HEK293T (cell line): ENCODE measurements around the gene CCDC33.

Source experiments
- CTCF ChIA-PET: fragments of 350-600 bp; formaldehyde crosslinking; extraction: SDS; loops from one replicate; lab custom pipeline; 2021; ENCODE audit warnings: antibody characterized with exemption, inconsistent platforms; lab: Yijun Ruan, JAX
- POLR2A ChIA-PET: fragments of 350-600 bp; formaldehyde crosslinking; extraction: SDS; loops from one replicate; lab custom pipeline; 2020; ENCODE audit warnings: antibody characterized with exemption, inconsistent platforms; lab: Yijun Ruan, JAX
- DNase-seq: peaks from one replicate; pipeline ENCODE4 v3.0.0; 2012; ENCODE audit warnings: mixed read lengths; ENCODE audit errors: extremely low spot score
- ARNT ChIP-seq: fragments of 450-650 bp; IDR thresholded peaks from 2 replicates; pipeline ENCODE4 v1.6.1; 2017; ENCODE audit warnings: mild to moderate bottlenecking
- BHLHE40 ChIP-seq: fragments of 450-650 bp; IDR thresholded peaks from 2 replicates; pipeline ENCODE4 v1.6.1; 2016; ENCODE audit warnings: mild to moderate bottlenecking, moderate library complexity, borderline replicate concordance
- CTBP1 ChIP-seq: fragments of 450-650 bp; IDR thresholded peaks from 2 replicates; pipeline ENCODE4 v1.6.1; 2016; ENCODE audit warnings: borderline replicate concordance
- ELF4 ChIP-seq: fragments of 450-650 bp; IDR thresholded peaks from 2 replicates; pipeline ENCODE4 v1.6.1; 2017; ENCODE audit warnings: antibody characterized with exemption
- FOXA1 ChIP-seq: fragments of 450-650 bp; IDR thresholded peaks from 2 replicates; pipeline ENCODE4 v1.6.1; 2016; ENCODE audit warnings: mild to moderate bottlenecking
- FOXK2 ChIP-seq: fragments of 450-650 bp; IDR thresholded peaks from 2 replicates; pipeline ENCODE4 v1.6.1; 2016; ENCODE audit warnings: mild to moderate bottlenecking
- FOXM1 ChIP-seq: fragments of 450-650 bp; IDR thresholded peaks from 2 replicates; pipeline ENCODE4 v1.6.1; 2017; ENCODE audit warnings: mild to moderate bottlenecking, borderline replicate concordance
- HDGF ChIP-seq: fragments of 450-650 bp; IDR thresholded peaks from 2 replicates; pipeline ENCODE4 v1.6.1; 2017; ENCODE audit warnings: antibody characterized with exemption, borderline replicate concordance
- L3MBTL2 ChIP-seq: fragments of 450-650 bp; conservative IDR thresholded peaks from 2 replicates; pipeline ENCODE4 v1.6.1; 2016; ENCODE audit warnings: mild to moderate bottlenecking
- LEF1 ChIP-seq: fragments of 450-650 bp; IDR thresholded peaks from 2 replicates; pipeline ENCODE4 v1.6.1; 2017; ENCODE audit warnings: mild to moderate bottlenecking, borderline replicate concordance
- NFRKB ChIP-seq: fragments of 450-650 bp; IDR thresholded peaks from 2 replicates; pipeline ENCODE4 v1.6.1; 2016; ENCODE audit warnings: mild to moderate bottlenecking, moderate library complexity
- PKNOX1 ChIP-seq: fragments of 450-650 bp; IDR thresholded peaks from 2 replicates; pipeline ENCODE4 v1.6.1; 2016
- SP1 ChIP-seq: fragments of 450-650 bp; IDR thresholded peaks from 2 replicates; pipeline ENCODE4 v1.6.1; 2017
- SUZ12 ChIP-seq: fragments of 450-650 bp; IDR thresholded peaks from 2 replicates; pipeline ENCODE4 v1.6.1; 2016; ENCODE audit warnings: mild to moderate bottlenecking
- TARDBP ChIP-seq: fragments of 450-650 bp; IDR thresholded peaks from 2 replicates; pipeline ENCODE4 v1.6.1; 2016
- ZNF384 ChIP-seq: fragments of 450-650 bp; IDR thresholded peaks from 2 replicates; pipeline ENCODE4 v1.6.1; 2016

Gene CCDC33

GRCh38 chr15:74231475-74231874 is 4.7 kb upstream of the CCDC33 start:
- ChIA-PET POLR2A (interaction anchor here (0.8 kb wide), 1 partner anchor 11 kb away, joined by 3 read pairs; no protein-coding TSS in a partner anchor), CTCF (interaction anchor here (1.4 kb wide), 1 partner anchor 65 kb away, joined by 3 read pairs; no protein-coding TSS in a partner anchor)
- no peak for DNase-seq
- TF ChIP-seq NFRKB (no peak), TARDBP (no peak), HDGF (no peak), SUZ12 (no peak), FOXA1 (no peak)

GRCh38 chr15:74233373-74233772 is 2.8 kb upstream of the CCDC33 start:
- ChIA-PET CTCF (interaction anchor here (1.0 to 1.4 kb wide), 2 partner anchors 30 to 74 kb away, joined by 3 to 5 read pairs; partner anchors contain the start of gene STRA6), POLR2A (no interaction called here)
- no peak for TF ChIP-seq FOXA1
- TF ChIP-seq L3MBTL2: no peak
- no peak for TF ChIP-seq SP1
- no peak for TF ChIP-seq FOXK2
- TF ChIP-seq LEF1: no peak
- no peak for TF ChIP-seq TARDBP
- no peak for TF ChIP-seq NFRKB
- no peak for TF ChIP-seq BHLHE40
- TF ChIP-seq HDGF: no peak
- TF ChIP-seq ZNF384: no peak
- no peak for TF ChIP-seq SUZ12
- TF ChIP-seq CTBP1: no peak
- TF ChIP-seq ARNT: no peak
- no peak for TF ChIP-seq ELF4
- no peak for TF ChIP-seq PKNOX1
- no peak for TF ChIP-seq FOXM1
- no peak for DNase-seq

GRCh38 chr15:74233851-74234597 is 2.1 kb upstream of the CCDC33 start:
- no peak for DNase-seq
- ChIA-PET POLR2A (no interaction called here), CTCF (interaction anchor here (1.0 to 1.4 kb wide), 2 partner anchors 31 to 73 kb away, joined by 3 to 5 read pairs; partner anchors contain the start of gene STRA6)
- TF ChIP-seq BHLHE40 (no peak), PKNOX1 (no peak), FOXA1 (no peak), L3MBTL2 (no peak), CTBP1 (no peak), ZNF384 (no peak), NFRKB (no peak), FOXM1 (no peak), SP1 (no peak), HDGF (no peak), SUZ12 (no peak), ARNT (no peak), TARDBP (no peak)

DNA sequence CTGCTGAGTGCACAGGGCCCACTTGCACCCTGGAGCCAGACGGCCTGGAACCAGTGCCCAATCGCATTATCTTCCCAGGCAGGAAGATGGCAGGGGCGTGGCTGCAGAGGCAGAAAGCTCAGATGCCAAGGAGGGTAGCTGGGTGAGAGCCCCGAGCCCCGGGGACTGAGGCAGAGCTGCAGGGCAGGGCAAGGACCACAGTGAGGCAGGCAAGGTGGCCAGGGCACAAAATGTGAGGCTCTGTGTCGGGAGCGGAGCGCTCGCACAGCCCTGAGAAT is 1.6 kb upstream of the CCDC33 start:
- CTCF ChIA-PET: interaction anchor here (1.4 kb wide), 1 partner anchor 73 kb away, joined by 5 read pairs; no protein-coding TSS in a partner anchor
- no peak for TF ChIP-seq SUZ12
- TF ChIP-seq ELF4: no peak
- no peak for TF ChIP-seq SP1
- no peak for TF ChIP-seq ARNT
- no peak for TF ChIP-seq ZNF384
- TF ChIP-seq PKNOX1: no peak
- no peak for TF ChIP-seq HDGF
- no peak for TF ChIP-seq FOXM1
- TF ChIP-seq FOXK2: no peak
- TF ChIP-seq LEF1: no peak
- TF ChIP-seq FOXA1: no peak
- TF ChIP-seq CTBP1: no peak
- no peak for TF ChIP-seq NFRKB
- no peak for TF ChIP-seq TARDBP
- no peak for TF ChIP-seq L3MBTL2
- TF ChIP-seq BHLHE40: no peak
- DNase-seq: no peak
- POLR2A ChIA-PET: no interaction called here

DNA sequence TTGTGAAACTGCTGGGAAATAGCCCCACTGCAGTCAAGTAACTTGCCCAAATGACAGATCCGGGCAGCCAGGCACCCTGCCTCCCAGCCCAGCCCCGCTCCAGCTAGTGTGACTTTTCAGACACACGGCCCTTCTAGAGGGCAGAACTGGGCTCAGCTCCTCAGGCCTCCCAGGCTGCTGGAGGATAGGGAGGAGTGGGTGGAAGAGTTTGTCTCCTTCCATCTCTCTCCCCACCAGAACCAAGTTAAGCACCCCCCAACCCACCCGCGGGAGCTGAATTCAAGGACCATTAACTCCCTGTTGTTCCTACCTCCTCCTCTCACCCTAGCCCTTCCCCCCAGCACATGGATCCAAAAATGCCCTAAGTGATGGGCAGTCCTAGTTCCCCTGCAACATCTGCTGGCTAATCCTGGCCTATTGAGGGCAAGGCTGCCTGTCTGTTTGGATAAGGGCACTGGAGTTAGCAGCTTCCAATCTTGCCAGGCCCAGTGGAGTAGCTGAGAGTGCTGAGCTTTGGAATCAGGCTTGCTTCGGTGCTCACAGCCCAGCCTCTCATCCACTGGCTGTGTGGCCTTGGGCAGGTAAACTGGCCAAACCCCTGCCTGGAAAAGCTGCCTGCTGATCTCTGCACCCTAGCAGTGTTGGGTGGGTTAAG is 3.1 kb downstream of the CCDC33 start:
- DNase-seq: no peak
- CTCF ChIA-PET: interaction anchor here (1.0 kb wide), 1 partner anchor 72 kb away, joined by 3 read pairs; no protein-coding TSS in a partner anchor
- TF ChIP-seq FOXA1 (no peak), ZNF384 (no peak), TARDBP (no peak)
- POLR2A ChIA-PET: no interaction called here

DNA sequence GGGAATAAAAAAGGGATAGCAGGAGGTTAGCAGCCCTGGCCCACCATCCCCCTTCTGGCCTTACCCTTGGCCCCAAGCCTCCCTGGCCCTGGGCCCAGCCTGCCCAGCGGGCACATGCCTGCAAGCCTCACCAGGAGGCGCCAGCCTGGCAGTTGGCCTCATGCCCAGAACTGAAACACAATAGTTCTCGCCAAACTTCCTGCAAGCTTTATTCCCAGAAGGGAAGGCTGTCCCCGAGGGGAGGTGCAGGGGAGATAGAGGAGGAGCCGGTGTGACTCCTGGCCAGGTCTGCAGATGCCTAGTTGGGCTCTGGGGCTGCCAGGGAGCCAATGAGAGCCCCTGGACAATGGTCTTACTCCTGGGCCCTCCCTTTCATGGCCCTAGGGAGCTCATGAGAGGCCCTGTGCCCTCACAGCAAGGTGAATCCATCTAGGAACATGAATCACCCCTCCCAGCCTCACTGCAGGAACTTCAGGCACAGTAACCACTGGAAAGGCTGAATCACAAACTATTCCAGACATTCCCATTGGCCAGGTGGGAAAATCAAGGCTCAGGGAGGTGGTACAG is 4.0 kb downstream of the CCDC33 start:
- ChIA-PET CTCF (no interaction called here), POLR2A (no interaction called here)
- DNase-seq: no peak
- no peak for TF ChIP-seq HDGF
- TF ChIP-seq LEF1: no peak
- no peak for TF ChIP-seq L3MBTL2
- TF ChIP-seq ZNF384: no peak
- no peak for TF ChIP-seq PKNOX1
- no peak for TF ChIP-seq TARDBP
- TF ChIP-seq FOXA1: no peak
- no peak for TF ChIP-seq CTBP1
- TF ChIP-seq BHLHE40: no peak
- TF ChIP-seq ELF4: no peak
- no peak for TF ChIP-seq FOXK2
- no peak for TF ChIP-seq FOXM1
